Gastroesophageal sphincter (tissue), 3 donors: ENCODE data around the gene MYO1D.

Experiments used
- CTCF ChIP-seq, 4 experiments: fragments of 200-600 bp in 2 of 4; fragments of 450-650 bp in 2 of 4; sonication (generic) in 1 of 4; IDR thresholded peaks; one replicate each; pipeline ENCODE4 v1.5.1; 2017 to 2019; ENCODE audit warnings: antibody characterized with exemption in 4 of 4, mild to moderate bottlenecking in 2 of 4, moderate library complexity in 2 of 4
- POLR2A ChIP-seq, 2 donors: fragments of 450-650 bp; IDR thresholded peaks; one replicate each; pipeline ENCODE4 v1.6.1; 2017; ENCODE audit warnings: antibody characterized with exemption in 2 of 2, mild to moderate bottlenecking in 2 of 2, moderate library complexity in 1 of 2

GRCh38 chr17:32477220-32477619 lies 399.7 kb downstream of the MYO1D start:
- TF ChIP-seq POLR2A (IDR thresholded peaks at IDR 0.05) = no peak
- TF ChIP-seq CTCF (IDR thresholded peaks at IDR 0.05) = no peak
